Common myeloid progenitor, CD34-positive (primary cell): ENCODE results near the gene MYLK.

Source experiments
- CTCF ChIA-PET: fragments of 350-600 bp; sonication (Branson Sonifier 250); formaldehyde crosslinking; loops from one replicate; lab custom pipeline; 2021; ENCODE audit warnings: antibody characterized with exemption; lab: Charles Lee
- POLR2A ChIA-PET: fragments of 350-600 bp; sonication (Branson Sonifier 250); formaldehyde crosslinking; loops from one replicate; lab custom pipeline; 2021; ENCODE audit warnings: antibody characterized with exemption; lab: Charles Lee
- DNase-seq, 3 donors: peaks; one replicate each; pipeline versions ENCODE4 v3.0.0 to v3.0.0-alpha.2; 2013
- H3K27ac ChIP-seq, 2 experiments: 1 replicate in 1 of 2; 2 replicates in 1 of 2; pipeline ENCODE4 v1.7.0; 2013; ENCODE audit warnings: inconsistent platforms in 2 of 2, low read length in 2 of 2, mild to moderate bottlenecking in 2 of 2, low read depth in 1 of 2, moderate library complexity in 1 of 2; ENCODE audit not compliant: severe bottlenecking in 2 of 2, insufficient read depth in 1 of 2, poor library complexity in 1 of 2
- H3K27me3 ChIP-seq, 5 experiments: replicated peaks in 2 of 5; 1 replicate in 3 of 5; 2 replicates in 2 of 5; pipeline versions ENCODE4 v1.6.1 to v1.7.0; 2013; ENCODE audit warnings: low read length in 4 of 5, mild to moderate bottlenecking in 2 of 5, moderate library complexity in 2 of 5, inconsistent platforms in 1 of 5; ENCODE audit not compliant: insufficient read depth in 5 of 5, control insufficient read depth in 4 of 5
- H3K36me3 ChIP-seq, 4 experiments: 1 replicate in 2 of 4; 2 replicates in 2 of 4; pipeline versions ENCODE4 v1.6.1 to v1.7.0; 2013; ENCODE audit warnings: low read length in 3 of 4, control low read depth in 1 of 4, mild to moderate bottlenecking in 1 of 4; ENCODE audit not compliant: control insufficient read depth in 4 of 4, insufficient read depth in 4 of 4
- H3K4me1 ChIP-seq, 4 experiments: 1 replicate in 3 of 4; 2 replicates in 1 of 4; pipeline versions ENCODE4 v1.6.1 to v1.7.1; 2013; ENCODE audit warnings: low read length in 3 of 4, mild to moderate bottlenecking in 3 of 4, control low read depth in 1 of 4, inconsistent platforms in 1 of 4, moderate library complexity in 1 of 4; ENCODE audit not compliant: control insufficient read depth in 4 of 4, insufficient read depth in 4 of 4; ENCODE audit errors: control extremely low read depth in 1 of 4
- H3K4me3 ChIP-seq, 7 experiments: 1 replicate in 4 of 7; 2 replicates in 3 of 7; pipeline versions ENCODE4 v1.5.1 to v1.7.0; 2013; ENCODE audit warnings: mild to moderate bottlenecking in 7 of 7, low read length in 6 of 7, moderate library complexity in 6 of 7, inconsistent platforms in 2 of 7, low read depth in 2 of 7, control low read depth in 1 of 7; ENCODE audit not compliant: insufficient read depth in 4 of 7, control insufficient read depth in 1 of 7; ENCODE audit errors: extremely low read depth in 1 of 7
- H3K9me3 ChIP-seq, 5 experiments: 1 replicate in 4 of 5; 2 replicates in 1 of 5; pipeline versions ENCODE4 v1.6.1 to v1.7.1; 2013; ENCODE audit warnings: low read length in 4 of 5, mild to moderate bottlenecking in 2 of 5, inconsistent platforms in 1 of 5, low read depth in 1 of 5, moderate library complexity in 1 of 5; ENCODE audit not compliant: control insufficient read depth in 4 of 5, insufficient read depth in 2 of 5; ENCODE audit errors: control extremely low read depth in 1 of 5
- WGBS: methylation state at CpG from one replicate; pipeline ENCODE4 v1.1.5; 2013; ENCODE audit not compliant: insufficient coverage; 5-methylcytosine and 5-hydroxymethylcytosine counted together

Gene MYLK

DNA sequence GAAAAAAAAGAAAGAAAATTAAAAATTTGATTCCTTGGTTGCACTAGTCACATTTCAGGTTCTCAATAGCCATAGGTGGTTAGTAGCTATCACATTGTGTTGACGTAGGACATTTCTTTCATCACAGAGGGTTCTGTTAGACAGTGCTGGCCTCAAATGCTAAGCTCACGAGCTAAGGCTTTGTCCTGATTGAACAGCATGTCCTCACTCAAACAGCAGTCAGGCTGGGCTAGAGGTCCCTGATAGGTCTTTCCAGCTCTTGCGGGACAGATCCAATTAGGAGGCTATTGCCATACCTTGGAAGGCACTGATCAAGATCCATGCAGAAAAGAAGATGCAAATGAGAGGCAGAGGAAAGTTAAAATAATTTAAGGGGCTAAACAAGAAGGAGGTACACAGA, 213.4 kb downstream of the MYLK start:
- whole genome bisulfite sequencing, result 97% methylated on average over 3 of the region's 3 CpGs
- Histone ChIP-seq H3K4me1 (peaks cover 0 to 18% (median 12%) of the 10 kb centered on the region in 4 experiments), H3K27me3 (no peaks in the 10 kb centered on the region), H3K9me3 (no peaks in the 10 kb centered on the region), H3K27ac (no peak overlapping the region), H3K4me3 (no peak overlapping the region), H3K36me3 (no peaks in the 10 kb centered on the region)
- POLR2A ChIA-PET, result no interaction called here
- DNase-seq, result no peak
- CTCF ChIA-PET, result interaction anchor here (0.7 to 3.8 kb wide), 5 partner anchors 9 to 57 kb away, joined by 3 to 29 read pairs (median 3); no protein-coding TSS in a partner anchor

DNA sequence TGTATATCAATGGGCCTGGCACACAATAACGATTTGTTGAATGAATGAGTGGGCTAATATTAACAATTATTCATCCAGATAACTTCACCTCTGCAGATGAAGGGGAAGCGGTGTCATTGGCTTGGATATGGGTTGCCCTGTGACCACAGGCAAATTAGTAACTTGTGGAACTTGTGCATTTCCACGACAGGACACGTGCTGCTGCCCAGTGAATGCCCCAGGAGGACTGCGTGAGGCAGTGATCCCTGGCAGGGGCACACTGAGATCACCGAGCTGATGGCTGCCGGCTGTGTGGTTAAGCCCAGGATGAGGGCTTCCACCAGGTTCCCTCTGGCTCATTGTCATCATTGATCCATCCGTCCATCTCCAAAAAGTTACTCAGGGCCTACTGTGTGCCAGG, 215.2 kb downstream of the MYLK start:
- 91% methylated on average over 7 of the region's 8 CpGs for WGBS
- Histone ChIP-seq H3K4me3 (no peak overlapping the region), H3K27ac (no peak overlapping the region), H3K4me1 (peaks cover 0 to 18% (median 12%) of the 10 kb centered on the region in 4 experiments), H3K36me3 (no peaks in the 10 kb centered on the region), H3K9me3 (no peaks in the 10 kb centered on the region), H3K27me3 (no peaks in the 10 kb centered on the region)
- CTCF ChIA-PET, result no interaction called here
- POLR2A ChIA-PET, result no interaction called here
- no peak for DNase-seq

DNA sequence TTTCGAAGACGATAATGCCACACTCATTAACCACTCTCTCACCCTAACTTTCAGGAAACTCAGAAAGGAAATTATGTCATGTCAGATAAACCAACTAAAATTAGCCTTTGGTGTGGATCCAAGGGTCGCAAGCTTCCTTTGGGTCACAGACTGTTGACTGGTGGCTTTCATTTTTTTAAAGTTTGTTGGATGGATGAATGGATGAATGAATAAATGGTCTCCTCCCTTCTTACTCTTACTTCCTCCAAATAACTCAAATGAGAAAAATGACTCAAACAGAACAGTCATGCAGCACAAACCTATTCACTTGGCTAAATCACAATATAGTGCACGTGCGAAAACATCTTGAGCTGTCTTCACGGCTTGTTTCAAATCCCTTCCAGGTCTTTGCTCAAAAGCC, 216.3 kb downstream of the MYLK start:
- peaks cover 0 to 18% (median 12%) of the 10 kb centered on the region in 4 experiments for H3K4me1 ChIP-seq
- ChIA-PET CTCF (interaction anchor here (5.3 to 23.3 kb wide), 2 partner anchors 15 to 35 kb away, joined by 42 to 611 read pairs; no protein-coding TSS in a partner anchor), POLR2A (interaction anchor here (1.1 kb wide), 1 partner anchor 22 kb away, joined by 3 read pairs; no protein-coding TSS in a partner anchor)
- WGBS, result 17% methylated on average over 3 of the region's 6 CpGs
- peak overlapping the region in 2 of 7 experiments; percentile 12 to 35 for H3K4me3 ChIP-seq
- no peak overlapping the region for H3K27ac ChIP-seq
- H3K9me3 ChIP-seq, result no peaks in the 10 kb centered on the region
- peak; percentile 22 to 61 (median 54) for DNase-seq
- H3K27me3 ChIP-seq, result no peaks in the 10 kb centered on the region
- no peaks in the 10 kb centered on the region for H3K36me3 ChIP-seq

DNA sequence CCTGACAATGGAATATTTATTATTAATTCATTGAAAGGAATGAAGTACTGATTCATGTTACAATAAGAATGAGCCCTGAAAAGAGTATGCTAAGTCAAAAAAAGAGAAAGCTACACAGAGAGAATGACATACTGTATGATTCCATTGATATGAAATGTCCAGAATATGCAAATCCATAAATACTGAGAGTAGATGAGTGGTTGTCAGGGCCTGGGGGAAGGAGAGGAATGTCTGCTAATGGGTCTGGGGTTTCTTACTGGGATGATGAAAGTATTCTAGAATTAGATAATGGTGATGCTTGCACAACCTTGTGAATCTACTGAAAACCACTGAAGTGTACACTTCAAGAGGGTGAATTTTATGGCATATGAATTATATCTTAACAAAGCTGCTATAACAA, 219.4 kb downstream of the MYLK start:
- no peak overlapping the region for H3K4me3 ChIP-seq
- no peaks in the 10 kb centered on the region for H3K36me3 ChIP-seq
- no peak overlapping the region for H3K27ac ChIP-seq
- no peak for DNase-seq
- H3K9me3 ChIP-seq, result no peaks in the 10 kb centered on the region
- no peaks in the 10 kb centered on the region for H3K27me3 ChIP-seq
- H3K4me1 ChIP-seq, result peaks cover 0 to 18% (median 14%) of the 10 kb centered on the region in 4 experiments
- ChIA-PET POLR2A (no interaction called here), CTCF (interaction anchor here (5.3 to 23.3 kb wide), 2 partner anchors 12 to 38 kb away, joined by 42 to 611 read pairs; no protein-coding TSS in a partner anchor)

DNA sequence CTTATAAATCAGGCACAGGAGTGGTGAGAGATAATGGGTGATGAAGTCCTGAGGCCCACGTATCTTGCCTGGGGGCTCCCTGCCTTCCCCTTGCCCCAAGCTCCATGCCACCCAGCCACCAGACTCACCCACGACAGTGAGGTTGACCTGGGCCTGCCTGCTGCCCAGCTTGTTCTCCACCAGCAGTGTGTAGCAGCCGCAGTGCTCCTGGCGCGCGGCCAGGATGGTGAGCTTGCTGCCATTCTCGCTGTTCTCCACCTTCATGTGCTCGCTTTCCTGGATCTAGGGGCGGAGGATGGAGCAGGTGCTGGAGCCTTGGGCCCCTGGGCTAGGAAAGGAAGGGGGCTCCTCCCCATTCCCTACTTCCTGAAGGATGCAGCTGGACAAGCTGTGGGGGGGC, 220.2 kb downstream of the MYLK start:
- H3K4me1 ChIP-seq, result peaks cover 0 to 16% (median 14%) of the 10 kb centered on the region in 4 experiments
- no peaks in the 10 kb centered on the region for H3K9me3 ChIP-seq
- no peak overlapping the region for H3K4me3 ChIP-seq
- DNase-seq, result no peak
- H3K27me3 ChIP-seq, result no peaks in the 10 kb centered on the region
- H3K36me3 ChIP-seq, result no peaks in the 10 kb centered on the region
- POLR2A ChIA-PET, result no interaction called here
- 92% methylated on average over 7 of the region's 9 CpGs for WGBS
- CTCF ChIA-PET, result interaction anchor here (5.3 to 23.3 kb wide), 2 partner anchors 11 to 38 kb away, joined by 42 to 611 read pairs; no protein-coding TSS in a partner anchor
- H3K27ac ChIP-seq, result no peak overlapping the region

DNA sequence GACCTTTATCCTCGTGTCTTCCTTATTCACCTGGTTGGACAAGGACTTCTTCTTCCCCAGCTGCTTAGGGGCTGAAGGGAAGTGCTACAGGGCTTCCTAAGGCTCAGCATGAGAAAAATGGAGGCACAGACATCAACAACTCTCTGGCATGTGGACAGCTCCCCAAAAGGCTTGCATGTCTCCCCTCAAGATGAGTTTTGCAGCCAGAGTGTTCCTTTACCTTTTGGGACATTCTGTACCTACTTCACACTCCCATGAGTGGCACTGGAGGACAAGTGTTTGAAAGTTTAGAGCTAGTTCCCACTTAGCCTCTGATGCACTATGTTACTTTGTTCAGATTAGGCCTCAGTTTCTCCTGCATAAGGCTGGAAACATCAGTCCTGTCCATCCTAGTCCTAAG, 222.2 kb downstream of the MYLK start:
- ChIA-PET POLR2A (no interaction called here), CTCF (interaction anchor here (1.2 to 23.3 kb wide), 6 partner anchors 9 to 61 kb away, joined by 4 to 611 read pairs (median 10); no protein-coding TSS in a partner anchor)
- H3K36me3 ChIP-seq, result peaks cover 0 to 3% (median 0%) of the 10 kb centered on the region in 4 experiments
- H3K4me1 ChIP-seq, result peaks cover 0 to 5% (median 1%) of the 10 kb centered on the region in 4 experiments
- H3K4me3 ChIP-seq, result no peak overlapping the region
- DNase-seq, result no peak
- H3K27me3 ChIP-seq, result no peaks in the 10 kb centered on the region
- 100% methylated on average over 1 of the region's 1 CpG for WGBS
- no peaks in the 10 kb centered on the region for H3K9me3 ChIP-seq
- H3K27ac ChIP-seq, result no peak overlapping the region

DNA sequence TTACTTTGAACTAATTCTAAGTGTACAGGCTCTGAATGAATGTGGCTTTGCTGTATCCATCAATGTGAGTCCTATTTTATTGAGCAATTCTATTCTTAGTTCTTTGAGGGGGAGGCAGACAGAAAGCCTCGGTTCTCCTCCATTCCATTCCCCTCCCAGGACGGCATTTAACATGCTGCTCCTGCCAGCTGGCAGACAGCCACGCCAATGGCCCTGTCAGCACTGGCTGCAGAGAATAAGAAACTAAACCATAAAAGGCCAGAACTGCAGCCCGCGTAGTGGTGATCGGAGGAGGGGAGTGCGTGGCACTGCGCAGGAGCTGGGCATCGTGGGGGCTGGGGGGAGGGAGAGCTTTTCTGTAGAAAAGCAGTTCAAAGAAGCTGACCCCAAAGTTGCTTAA, 223.2 kb downstream of the MYLK start:
- POLR2A ChIA-PET, result no interaction called here
- H3K27ac ChIP-seq, result no peak overlapping the region
- peak in 1 of 3 donors; percentile 35 for DNase-seq

More for the DNA sequence above, 223.2 kb downstream of the MYLK start:
- CTCF ChIA-PET, result interaction anchor here (1.4 to 23.3 kb wide), 6 partner anchors 9 to 62 kb away, joined by 3 to 611 read pairs (median 10); no protein-coding TSS in a partner anchor
- H3K4me1 ChIP-seq, result peaks cover 0 to 3% (median 0%) of the 10 kb centered on the region in 4 experiments
- H3K9me3 ChIP-seq, result no peaks in the 10 kb centered on the region
- 31% methylated on average over 7 of the region's 9 CpGs for WGBS
- no peaks in the 10 kb centered on the region for H3K27me3 ChIP-seq
- peaks cover 0 to 9% (median 2%) of the 10 kb centered on the region in 4 experiments for H3K36me3 ChIP-seq
- no peak overlapping the region for H3K4me3 ChIP-seq
